HEK293T (cell line): ENCODE results near the gene FFAR2.
"Not testable (repeated sequence)": the region's sequence is repeated elsewhere in the genome, so short reads cannot be mapped to it uniquely, and the experiment has no call there.

Experiments
- CTCF ChIA-PET: fragments of 350-600 bp; formaldehyde crosslinking; extraction: SDS; loops from one replicate; lab custom pipeline; 2021; ENCODE audit warnings: antibody characterized with exemption, inconsistent platforms; lab: Yijun Ruan, JAX
- POLR2A ChIA-PET: fragments of 350-600 bp; formaldehyde crosslinking; extraction: SDS; loops from one replicate; lab custom pipeline; 2020; ENCODE audit warnings: antibody characterized with exemption, inconsistent platforms; lab: Yijun Ruan, JAX
- DNase-seq: peaks from one replicate; pipeline ENCODE4 v3.0.0; 2012; ENCODE audit warnings: mixed read lengths; ENCODE audit errors: extremely low spot score
- ARNT ChIP-seq: fragments of 450-650 bp; IDR thresholded peaks from 2 replicates; pipeline ENCODE4 v1.6.1; 2017; ENCODE audit warnings: mild to moderate bottlenecking
- BHLHE40 ChIP-seq: fragments of 450-650 bp; IDR thresholded peaks from 2 replicates; pipeline ENCODE4 v1.6.1; 2016; ENCODE audit warnings: mild to moderate bottlenecking, moderate library complexity, borderline replicate concordance
- CTBP1 ChIP-seq: fragments of 450-650 bp; IDR thresholded peaks from 2 replicates; pipeline ENCODE4 v1.6.1; 2016; ENCODE audit warnings: borderline replicate concordance
- FOXA1 ChIP-seq: fragments of 450-650 bp; IDR thresholded peaks from 2 replicates; pipeline ENCODE4 v1.6.1; 2016; ENCODE audit warnings: mild to moderate bottlenecking
- FOXK2 ChIP-seq: fragments of 450-650 bp; IDR thresholded peaks from 2 replicates; pipeline ENCODE4 v1.6.1; 2016; ENCODE audit warnings: mild to moderate bottlenecking
- FOXM1 ChIP-seq: fragments of 450-650 bp; IDR thresholded peaks from 2 replicates; pipeline ENCODE4 v1.6.1; 2017; ENCODE audit warnings: mild to moderate bottlenecking, borderline replicate concordance
- HDGF ChIP-seq: fragments of 450-650 bp; IDR thresholded peaks from 2 replicates; pipeline ENCODE4 v1.6.1; 2017; ENCODE audit warnings: antibody characterized with exemption, borderline replicate concordance
- L3MBTL2 ChIP-seq: fragments of 450-650 bp; conservative IDR thresholded peaks from 2 replicates; pipeline ENCODE4 v1.6.1; 2016; ENCODE audit warnings: mild to moderate bottlenecking
- LEF1 ChIP-seq: fragments of 450-650 bp; IDR thresholded peaks from 2 replicates; pipeline ENCODE4 v1.6.1; 2017; ENCODE audit warnings: mild to moderate bottlenecking, borderline replicate concordance
- NFRKB ChIP-seq: fragments of 450-650 bp; IDR thresholded peaks from 2 replicates; pipeline ENCODE4 v1.6.1; 2016; ENCODE audit warnings: mild to moderate bottlenecking, moderate library complexity
- SUZ12 ChIP-seq: fragments of 450-650 bp; IDR thresholded peaks from 2 replicates; pipeline ENCODE4 v1.6.1; 2016; ENCODE audit warnings: mild to moderate bottlenecking
- TARDBP ChIP-seq: fragments of 450-650 bp; IDR thresholded peaks from 2 replicates; pipeline ENCODE4 v1.6.1; 2016
- ZNF384 ChIP-seq: fragments of 450-650 bp; IDR thresholded peaks from 2 replicates; pipeline ENCODE4 v1.6.1; 2016
- TF ChIP-seq, protein P1 (sequence below): fragments of 450-650 bp; IDR thresholded peaks from 2 replicates; pipeline ENCODE4 v1.6.1; 2016

Gene FFAR2

DNA sequence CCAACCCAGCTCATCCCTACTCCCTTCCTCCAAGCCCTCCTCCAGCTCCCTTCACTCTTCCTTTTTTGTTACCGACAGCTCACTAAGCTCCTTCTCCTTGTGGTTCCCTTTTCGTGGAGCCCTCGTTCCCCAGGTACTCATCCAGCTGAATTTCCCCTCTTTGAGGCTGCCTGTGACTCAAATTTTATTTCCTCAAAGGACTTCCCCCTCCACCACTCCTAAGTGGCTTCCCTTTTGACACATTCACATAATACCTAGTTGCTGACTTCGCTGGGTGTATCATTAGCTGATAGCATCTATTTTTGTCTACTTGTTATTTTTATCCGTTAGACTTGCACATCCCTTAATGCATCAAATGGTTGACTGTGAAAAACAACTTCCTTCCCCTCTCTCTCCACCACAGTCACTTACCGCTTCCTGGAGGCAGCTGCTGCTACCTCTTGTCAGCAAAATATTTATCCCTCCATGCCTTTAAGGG is 14.5 kb downstream of the FFAR2 start:
- ChIA-PET POLR2A (no interaction called here), CTCF (no interaction called here)
- TF ChIP-seq FOXK2: no peak
- TF ChIP-seq HDGF: no peak
- TF ChIP-seq TARDBP: no peak
- no peak for DNase-seq

DNA sequence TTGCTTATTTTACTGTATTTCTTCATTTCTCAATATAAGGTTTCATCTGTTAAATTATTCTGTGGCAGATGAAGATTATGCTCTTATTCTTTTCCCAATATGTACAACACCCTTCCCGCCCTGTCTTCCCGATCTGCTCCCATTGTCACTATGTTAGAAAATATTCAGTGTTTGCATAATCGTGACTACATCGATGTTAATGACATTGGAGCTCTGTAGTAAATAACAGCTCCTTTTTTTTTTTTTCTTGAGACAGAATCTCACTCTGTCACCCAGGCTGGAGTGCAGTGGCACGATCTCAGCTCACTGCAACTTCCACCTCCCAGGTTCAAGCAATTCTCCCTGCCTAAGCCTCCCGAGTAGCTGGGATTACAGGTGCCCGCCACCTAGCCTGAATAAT is 14.9 kb downstream of the FFAR2 start:
- DNase-seq, POLR2A ChIA-PET, CTCF ChIA-PET: not testable (repeated sequence)

DNA sequence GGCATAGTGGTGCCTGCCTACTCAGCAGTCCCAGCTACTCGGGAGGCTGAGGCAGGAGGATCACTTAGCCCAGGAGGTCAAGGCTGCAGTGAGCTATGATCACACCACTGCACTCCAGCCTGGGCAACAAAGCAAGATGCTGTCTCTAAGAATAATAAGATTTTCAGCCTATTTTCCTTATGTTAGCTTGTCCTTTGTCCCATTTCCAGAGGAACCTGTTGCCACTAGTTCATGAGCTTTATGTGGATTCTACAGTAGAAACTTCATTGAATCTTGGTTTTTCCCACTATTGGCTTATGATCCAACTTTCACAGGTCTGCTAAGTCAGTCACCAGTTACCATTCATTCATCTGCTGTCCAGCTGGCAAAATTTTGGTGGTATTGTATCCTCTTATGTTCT is 18.2 kb downstream of the FFAR2 start:
- TF ChIP-seq FOXK2: no peak
- TF ChIP-seq SUZ12: no peak
- POLR2A ChIA-PET: no interaction called here
- CTCF ChIA-PET: no interaction called here
- no peak for DNase-seq

DNA sequence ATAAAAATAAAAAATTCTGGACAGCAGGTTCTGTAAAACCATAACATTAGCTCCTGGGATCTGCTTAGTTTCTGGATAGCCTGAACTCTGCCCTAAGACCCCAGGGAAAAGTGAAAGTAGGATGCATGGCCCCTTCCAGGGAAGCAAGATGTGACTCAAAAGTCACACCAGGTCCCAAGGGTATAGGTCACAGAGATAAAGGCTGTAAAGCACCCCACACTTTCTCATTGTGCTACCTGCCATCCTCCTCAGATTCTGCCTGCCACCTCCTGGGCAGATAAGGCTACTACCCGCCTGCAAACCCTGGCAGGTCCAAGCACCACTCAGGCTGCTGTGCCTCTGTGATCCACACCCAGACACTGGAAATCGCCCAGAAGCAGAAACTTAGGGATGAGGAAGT is 20.6 kb downstream of the FFAR2 start:
- ChIA-PET POLR2A (no interaction called here), CTCF (interaction anchor here (1.0 kb wide), 1 partner anchor 16 kb away, joined by 3 read pairs; no protein-coding TSS in a partner anchor)
- TF ChIP-seq FOXK2 (no peak), LEF1 (no peak), NFRKB (no peak), ARNT (no peak), ZNF384 (no peak), CTBP1 (no peak), TARDBP (no peak)
- TF ChIP-seq, protein P1, sequence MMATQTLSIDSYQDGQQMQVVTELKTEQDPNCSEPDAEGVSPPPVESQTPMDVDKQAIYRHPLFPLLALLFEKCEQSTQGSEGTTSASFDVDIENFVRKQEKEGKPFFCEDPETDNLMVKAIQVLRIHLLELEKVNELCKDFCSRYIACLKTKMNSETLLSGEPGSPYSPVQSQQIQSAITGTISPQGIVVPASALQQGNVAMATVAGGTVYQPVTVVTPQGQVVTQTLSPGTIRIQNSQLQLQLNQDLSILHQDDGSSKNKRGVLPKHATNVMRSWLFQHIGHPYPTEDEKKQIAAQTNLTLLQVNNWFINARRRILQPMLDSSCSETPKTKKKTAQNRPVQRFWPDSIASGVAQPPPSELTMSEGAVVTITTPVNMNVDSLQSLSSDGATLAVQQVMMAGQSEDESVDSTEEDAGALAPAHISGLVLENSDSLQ: no peak
- DNase-seq: peak; percentile 24

DNA sequence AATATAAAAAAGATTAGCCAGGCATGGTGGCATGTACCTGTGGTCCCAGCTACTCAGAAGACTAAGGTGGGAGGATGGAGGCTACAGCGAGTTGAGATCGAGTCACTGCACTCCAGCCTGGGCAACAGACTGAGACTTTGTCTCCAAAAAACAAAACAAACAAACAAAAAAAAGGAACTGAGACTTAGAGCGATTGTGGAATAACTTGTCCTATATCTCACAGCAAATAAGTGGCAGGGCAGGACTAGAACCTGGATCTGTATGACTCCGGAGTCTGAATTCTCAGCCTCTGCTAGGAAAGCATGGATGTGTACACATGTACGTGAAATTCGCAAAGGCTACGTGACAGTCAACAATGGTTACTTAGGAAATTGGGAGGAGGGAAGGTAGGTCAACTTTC is 22.1 kb downstream of the FFAR2 start:
- POLR2A ChIA-PET: no interaction called here
- CTCF ChIA-PET: interaction anchor here (0.6 kb wide), 1 partner anchor 12 kb away, joined by 3 read pairs; no protein-coding TSS in a partner anchor
- TF ChIP-seq NFRKB: no peak
- DNase-seq: no peak

DNA sequence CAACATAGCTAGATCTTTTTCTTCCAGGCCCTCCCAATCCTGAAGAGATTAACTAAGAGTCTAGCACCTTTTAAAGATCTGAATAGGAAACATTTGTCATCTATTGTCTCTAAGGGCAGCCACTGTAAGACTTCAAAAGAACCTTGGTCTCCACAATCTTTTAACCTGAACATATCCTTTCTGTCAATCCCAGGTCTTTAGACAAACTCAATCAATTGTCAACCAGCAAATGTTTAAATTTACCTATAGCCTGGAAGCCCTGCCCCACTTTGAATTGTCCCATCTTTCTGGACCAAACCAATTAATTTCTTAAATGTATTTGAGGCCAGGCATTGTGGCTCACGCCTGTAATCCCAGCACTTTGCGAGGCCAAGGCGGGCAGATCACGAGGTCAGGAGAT is 23.0 kb downstream of the FFAR2 start:
- CTCF ChIA-PET, POLR2A ChIA-PET, DNase-seq: not testable (repeated sequence)

DNA sequence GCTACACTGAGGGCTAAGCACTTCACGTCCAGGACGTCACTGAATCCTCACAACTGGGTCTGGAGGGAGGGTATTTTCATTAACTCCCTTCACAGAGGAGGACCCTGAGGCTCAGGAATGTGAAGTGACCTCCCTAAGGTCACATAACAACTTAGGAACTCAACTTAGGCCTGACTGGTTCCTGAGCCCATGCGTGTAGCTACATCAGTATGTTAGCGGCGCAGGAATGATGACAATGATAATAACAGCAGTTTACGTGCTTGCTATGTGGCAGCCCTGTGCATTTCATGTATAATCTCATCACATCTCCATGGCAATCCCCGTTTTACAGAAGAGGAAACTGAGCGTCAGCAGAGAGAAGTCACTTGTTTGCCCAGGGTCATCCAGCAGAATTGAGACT is 23.9 kb downstream of the FFAR2 start:
- ChIA-PET CTCF (no interaction called here), POLR2A (interaction anchor here (1.0 kb wide), 1 partner anchor 38 kb away, joined by 3 read pairs; no protein-coding TSS in a partner anchor)
- no peak for DNase-seq
- no peak for TF ChIP-seq CTBP1
- no peak for TF ChIP-seq LEF1
- no peak for TF ChIP-seq HDGF
- no peak for TF ChIP-seq FOXA1
- TF ChIP-seq BHLHE40: no peak
- TF ChIP-seq L3MBTL2: no peak
- no peak for TF ChIP-seq FOXK2
- TF ChIP-seq ZNF384: no peak
- TF ChIP-seq NFRKB: no peak
- no peak for TF ChIP-seq FOXM1

DNA sequence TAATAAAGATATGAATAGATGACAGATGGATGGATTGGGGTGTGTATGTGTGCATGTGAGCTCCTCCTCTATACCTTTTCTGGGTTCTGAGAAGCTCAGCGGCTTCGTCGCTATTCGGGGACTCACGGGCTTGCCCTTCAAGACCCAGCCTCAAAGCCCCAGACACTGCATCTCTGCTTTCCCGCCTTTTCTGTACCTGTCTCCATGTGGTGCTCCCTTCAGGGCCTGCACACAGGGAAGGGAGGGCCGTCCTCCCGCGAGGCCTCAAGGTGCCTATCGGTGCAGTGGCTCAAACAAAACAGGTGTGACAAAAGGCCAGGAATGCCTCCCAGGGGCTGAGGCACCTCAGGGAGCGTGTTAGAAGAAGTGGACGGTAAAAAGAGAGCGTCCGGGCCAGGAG is 26.0 kb downstream of the FFAR2 start:
- DNase-seq: no peak
- CTCF ChIA-PET: no interaction called here
- TF ChIP-seq LEF1 (no peak), TARDBP (no peak), CTBP1 (no peak), NFRKB (no peak), L3MBTL2 (peak; percentile 43)
- POLR2A ChIA-PET: no interaction called here

DNA sequence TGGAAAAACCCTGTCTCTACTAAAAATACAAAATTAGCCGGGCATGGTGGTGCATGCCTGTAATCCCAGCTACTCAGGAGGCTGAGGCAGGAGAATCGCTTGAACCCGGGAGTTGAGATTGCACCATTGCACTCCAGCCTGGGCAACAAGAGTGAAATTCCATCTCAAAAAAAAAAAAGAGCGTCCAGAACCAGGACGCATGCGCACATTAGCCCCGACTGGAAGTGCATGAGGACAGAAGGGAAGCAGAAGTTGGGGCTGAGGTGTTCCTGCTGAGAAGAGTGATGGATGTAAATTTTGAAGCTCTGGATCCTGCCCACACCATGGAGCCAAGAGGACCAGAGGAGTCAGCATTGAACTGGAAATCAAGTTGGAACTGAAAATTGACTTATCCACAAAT is 26.5 kb downstream of the FFAR2 start:
- CTCF ChIA-PET, POLR2A ChIA-PET, DNase-seq: not testable (repeated sequence)

DNA sequence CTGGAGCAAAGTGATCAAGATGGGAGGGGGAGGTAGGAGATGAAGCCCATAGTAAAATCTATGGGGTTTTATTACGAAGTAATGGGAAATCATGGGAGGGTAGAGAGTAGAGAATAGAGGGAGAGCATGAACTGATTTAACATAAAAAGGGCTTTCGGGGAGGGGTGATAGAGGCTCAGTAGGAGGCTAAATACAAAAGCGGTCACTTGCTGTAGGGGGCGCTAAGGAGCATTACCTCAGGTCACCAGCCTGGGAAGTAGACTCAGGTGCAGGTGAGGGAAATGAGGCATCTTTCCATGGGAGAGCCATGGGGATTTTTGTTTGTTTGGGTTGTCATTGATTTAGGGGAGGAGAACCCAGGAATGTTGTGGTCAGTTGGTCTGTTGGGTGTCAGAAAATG is 28.1 kb downstream of the FFAR2 start:
- ChIA-PET CTCF (no interaction called here), POLR2A (no interaction called here)
- TF ChIP-seq NFRKB: no peak
- TF ChIP-seq ARNT: no peak
- TF ChIP-seq HDGF: no peak
- TF ChIP-seq FOXM1: no peak
- no peak for TF ChIP-seq TARDBP
- TF ChIP-seq ZNF384: no peak
- no peak for TF ChIP-seq L3MBTL2
- DNase-seq: no peak
